Measurements from ENCODE around the gene TFF3.

The TFF3 gene

DNA sequence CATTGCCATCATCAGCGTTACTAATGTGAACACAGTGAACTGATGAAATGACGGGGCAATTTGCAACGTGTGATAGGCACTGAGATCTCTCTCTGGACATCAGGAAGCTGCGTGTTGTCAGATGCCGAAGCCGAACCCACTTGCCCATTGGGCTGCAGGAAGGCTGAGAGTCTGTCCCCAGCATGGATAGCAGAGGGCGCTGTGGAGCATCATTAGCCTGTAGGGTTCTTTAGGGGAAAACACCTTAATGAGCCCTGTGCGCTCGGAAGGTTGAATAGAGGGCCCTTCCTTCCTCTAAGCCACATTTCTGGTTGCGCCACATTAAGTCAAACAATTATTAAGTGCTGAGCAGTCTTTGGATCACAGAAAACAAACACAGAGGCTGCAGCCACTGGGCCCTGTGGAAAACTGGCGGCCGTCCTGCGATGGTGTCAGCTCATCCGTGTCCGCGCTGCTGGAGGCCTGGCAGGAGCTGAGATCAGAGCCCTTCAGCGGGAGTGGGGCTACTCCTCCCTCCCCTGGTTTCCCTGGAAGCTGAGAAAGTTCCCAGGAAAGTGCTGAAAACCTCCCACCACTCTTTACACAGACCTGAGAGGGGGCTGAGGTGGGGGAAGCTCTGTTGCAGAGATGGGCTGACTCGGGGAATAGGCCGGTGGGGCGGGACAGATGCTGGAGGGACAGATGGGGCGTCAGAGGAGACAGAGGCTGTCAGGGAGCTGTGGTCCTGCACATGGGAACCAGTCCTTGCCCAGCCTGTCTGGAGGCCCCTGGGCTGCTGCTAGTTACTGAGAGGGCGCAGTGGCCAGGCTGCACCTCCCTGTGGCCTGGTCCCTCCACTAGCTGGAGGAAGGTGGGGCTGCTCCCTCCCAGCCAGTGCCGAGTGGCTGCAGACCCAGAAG lies 22.9 kb upstream of the TFF3 start:
- TF ChIP-seq, protein P1, sequence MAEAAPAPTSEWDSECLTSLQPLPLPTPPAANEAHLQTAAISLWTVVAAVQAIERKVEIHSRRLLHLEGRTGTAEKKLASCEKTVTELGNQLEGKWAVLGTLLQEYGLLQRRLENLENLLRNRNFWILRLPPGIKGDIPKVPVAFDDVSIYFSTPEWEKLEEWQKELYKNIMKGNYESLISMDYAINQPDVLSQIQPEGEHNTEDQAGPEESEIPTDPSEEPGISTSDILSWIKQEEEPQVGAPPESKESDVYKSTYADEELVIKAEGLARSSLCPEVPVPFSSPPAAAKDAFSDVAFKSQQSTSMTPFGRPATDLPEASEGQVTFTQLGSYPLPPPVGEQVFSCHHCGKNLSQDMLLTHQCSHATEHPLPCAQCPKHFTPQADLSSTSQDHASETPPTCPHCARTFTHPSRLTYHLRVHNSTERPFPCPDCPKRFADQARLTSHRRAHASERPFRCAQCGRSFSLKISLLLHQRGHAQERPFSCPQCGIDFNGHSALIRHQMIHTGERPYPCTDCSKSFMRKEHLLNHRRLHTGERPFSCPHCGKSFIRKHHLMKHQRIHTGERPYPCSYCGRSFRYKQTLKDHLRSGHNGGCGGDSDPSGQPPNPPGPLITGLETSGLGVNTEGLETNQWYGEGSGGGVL (tag by site-specific recombination; IDR thresholded peaks at IDR 0.05) = peak; percentile 77
- TF ChIP-seq ZNF341 (tag by site-specific recombination; IDR thresholded peaks at IDR 0.05; ENCODE audit: low read depth) = 0 out of 2 replicates have a peak, but pooled peaks have one; percentile 12
- no peak for TF ChIP-seq ZNF629 (tag by site-specific recombination; IDR thresholded peaks at IDR 0.05)
- Histone ChIP-seq H3K9me3 (ENCODE audit: control insufficient read depth, insufficient read depth, low read depth, low read length) (no peaks in the 10 kb centered on the region), H3K4me3 (ENCODE audit: low read depth, low read length) (no peak overlapping the region), H3K4me1 (ENCODE audit: control insufficient read depth, insufficient read depth, low read length) (no peaks in the 10 kb centered on the region), H3K27ac (ENCODE audit: extremely low read depth, low read depth, low read length) (no peak overlapping the region), H3K36me3 (ENCODE audit: control insufficient read depth in 2 of 2, insufficient read depth in 1 of 2, low read length in 2 of 2) (no peaks in the 10 kb centered on the region)
- ChIA-PET POLR2A (interaction anchor here (0.5 kb wide), 1 partner anchor 384 kb away, joined by 3 read pairs; no protein-coding TSS in a partner anchor), CTCF (interaction anchor here (0.6 to 5.2 kb wide), 15 partner anchors 10 to 479 kb away, joined by 3 to 26 read pairs (median 4); no protein-coding TSS in a partner anchor)

DNA sequence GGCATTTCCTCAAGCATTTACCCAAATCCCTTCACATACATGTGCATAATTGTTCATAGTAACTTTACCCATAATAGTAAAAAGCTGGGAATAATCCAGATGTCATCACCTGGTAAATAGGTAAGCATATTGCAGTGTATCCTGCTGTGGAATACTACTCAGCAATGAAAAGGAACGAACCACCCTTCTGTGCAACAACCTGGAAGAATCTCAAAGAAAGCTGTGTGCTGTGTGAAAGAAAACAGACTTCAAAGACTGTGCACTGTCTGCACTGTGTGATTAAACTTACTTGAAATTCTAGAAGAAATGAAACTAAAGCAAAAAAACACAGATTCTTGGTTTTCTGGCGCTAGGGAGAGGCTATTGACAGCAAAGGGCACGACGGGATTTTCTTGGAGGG lies 22.1 kb upstream of the TFF3 start:
- POLR2A ChIA-PET = no interaction called here
- Histone ChIP-seq H3K4me1 (ENCODE audit: control insufficient read depth, insufficient read depth, low read length) (no peaks in the 10 kb centered on the region), H3K27ac (ENCODE audit: extremely low read depth, low read depth, low read length) (no peak overlapping the region), H3K36me3 (ENCODE audit: control insufficient read depth in 2 of 2, insufficient read depth in 1 of 2, low read length in 2 of 2) (no peaks in the 10 kb centered on the region), H3K4me3 (ENCODE audit: low read depth, low read length) (no peak overlapping the region), H3K9me3 (ENCODE audit: control insufficient read depth, insufficient read depth, low read depth, low read length) (no peaks in the 10 kb centered on the region)
- CTCF ChIA-PET = interaction anchor here (0.6 to 5.2 kb wide), 13 partner anchors 9 to 480 kb away, joined by 3 to 26 read pairs (median 4); no protein-coding TSS in a partner anchor
- TF ChIP-seq ZNF146 (tag by site-specific recombination; IDR thresholded peaks at IDR 0.05) (peak; percentile 94), ZNF341 (tag by site-specific recombination; IDR thresholded peaks at IDR 0.05; ENCODE audit: low read depth) (no peak)

DNA sequence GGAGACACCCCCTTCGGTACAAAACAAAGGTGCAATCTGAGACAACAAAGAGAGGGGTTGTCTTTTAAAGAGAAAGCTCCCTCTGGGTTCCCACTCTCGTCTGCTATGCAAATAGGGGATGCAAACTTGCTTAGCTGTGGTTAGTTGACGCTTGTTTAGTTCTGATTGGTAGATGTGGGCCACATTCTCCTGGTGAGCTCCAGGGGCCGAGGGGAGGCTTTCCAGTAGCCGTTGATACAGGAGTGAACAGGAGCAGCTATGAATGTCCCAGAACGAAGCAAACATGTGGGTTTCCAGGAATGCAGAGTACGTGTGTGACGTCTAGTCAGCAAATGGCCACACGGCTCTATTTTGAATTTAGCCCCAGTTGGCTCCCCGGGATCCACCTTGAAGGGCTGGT lies 20.8 kb upstream of the TFF3 start:
- no peak overlapping the region for H3K27ac ChIP-seq (ENCODE audit: extremely low read depth, low read depth, low read length)
- H3K36me3 ChIP-seq (ENCODE audit: control insufficient read depth in 2 of 2, insufficient read depth in 1 of 2, low read length in 2 of 2) = no peaks in the 10 kb centered on the region
- no peaks in the 10 kb centered on the region for H3K4me1 ChIP-seq (ENCODE audit: control insufficient read depth, insufficient read depth, low read length)
- no peak overlapping the region for H3K4me3 ChIP-seq (ENCODE audit: low read depth, low read length)
- ChIA-PET POLR2A (no interaction called here), CTCF (interaction anchor here (0.5 to 5.2 kb wide), 5 partner anchors 13 to 433 kb away, joined by 3 to 26 read pairs (median 4); no protein-coding TSS in a partner anchor)
- H3K9me3 ChIP-seq (ENCODE audit: control insufficient read depth, insufficient read depth, low read depth, low read length) = no peaks in the 10 kb centered on the region; the same call in 1 of the 2 replicates
- no peak for TF ChIP-seq ZNF354C (tag by site-specific recombination; IDR thresholded peaks at IDR 0.05; ENCODE audit: borderline replicate concordance, low read depth)
- TF ChIP-seq, protein P2, sequence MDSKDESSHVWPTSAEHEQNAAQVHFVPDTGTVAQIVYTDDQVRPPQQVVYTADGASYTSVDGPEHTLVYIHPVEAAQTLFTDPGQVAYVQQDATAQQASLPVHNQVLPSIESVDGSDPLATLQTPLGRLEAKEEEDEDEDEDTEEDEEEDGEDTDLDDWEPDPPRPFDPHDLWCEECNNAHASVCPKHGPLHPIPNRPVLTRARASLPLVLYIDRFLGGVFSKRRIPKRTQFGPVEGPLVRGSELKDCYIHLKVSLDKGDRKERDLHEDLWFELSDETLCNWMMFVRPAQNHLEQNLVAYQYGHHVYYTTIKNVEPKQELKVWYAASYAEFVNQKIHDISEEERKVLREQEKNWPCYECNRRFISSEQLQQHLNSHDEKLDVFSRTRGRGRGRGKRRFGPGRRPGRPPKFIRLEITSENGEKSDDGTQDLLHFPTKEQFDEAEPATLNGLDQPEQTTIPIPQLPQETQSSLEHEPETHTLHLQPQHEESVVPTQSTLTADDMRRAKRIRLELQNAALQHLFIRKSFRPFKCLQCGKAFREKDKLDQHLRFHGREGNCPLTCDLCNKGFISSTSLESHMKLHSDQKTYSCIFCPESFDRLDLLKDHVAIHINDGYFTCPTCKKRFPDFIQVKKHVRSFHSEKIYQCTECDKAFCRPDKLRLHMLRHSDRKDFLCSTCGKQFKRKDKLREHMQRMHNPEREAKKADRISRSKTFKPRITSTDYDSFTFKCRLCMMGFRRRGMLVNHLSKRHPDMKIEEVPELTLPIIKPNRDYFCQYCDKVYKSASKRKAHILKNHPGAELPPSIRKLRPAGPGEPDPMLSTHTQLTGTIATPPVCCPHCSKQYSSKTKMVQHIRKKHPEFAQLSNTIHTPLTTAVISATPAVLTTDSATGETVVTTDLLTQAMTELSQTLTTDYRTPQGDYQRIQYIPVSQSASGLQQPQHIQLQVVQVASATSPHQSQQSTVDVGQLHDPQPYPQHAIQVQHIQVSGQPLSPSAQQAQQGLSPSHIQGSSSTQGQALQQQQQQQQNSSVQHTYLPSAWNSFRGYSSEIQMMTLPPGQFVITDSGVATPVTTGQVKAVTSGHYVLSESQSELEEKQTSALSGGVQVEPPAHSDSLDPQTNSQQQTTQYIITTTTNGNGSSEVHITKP (tag by site-specific recombination; IDR thresholded peaks at IDR 0.05) = 0 out of 2 replicates have a peak, but pooled peaks have one; percentile 33

DNA sequence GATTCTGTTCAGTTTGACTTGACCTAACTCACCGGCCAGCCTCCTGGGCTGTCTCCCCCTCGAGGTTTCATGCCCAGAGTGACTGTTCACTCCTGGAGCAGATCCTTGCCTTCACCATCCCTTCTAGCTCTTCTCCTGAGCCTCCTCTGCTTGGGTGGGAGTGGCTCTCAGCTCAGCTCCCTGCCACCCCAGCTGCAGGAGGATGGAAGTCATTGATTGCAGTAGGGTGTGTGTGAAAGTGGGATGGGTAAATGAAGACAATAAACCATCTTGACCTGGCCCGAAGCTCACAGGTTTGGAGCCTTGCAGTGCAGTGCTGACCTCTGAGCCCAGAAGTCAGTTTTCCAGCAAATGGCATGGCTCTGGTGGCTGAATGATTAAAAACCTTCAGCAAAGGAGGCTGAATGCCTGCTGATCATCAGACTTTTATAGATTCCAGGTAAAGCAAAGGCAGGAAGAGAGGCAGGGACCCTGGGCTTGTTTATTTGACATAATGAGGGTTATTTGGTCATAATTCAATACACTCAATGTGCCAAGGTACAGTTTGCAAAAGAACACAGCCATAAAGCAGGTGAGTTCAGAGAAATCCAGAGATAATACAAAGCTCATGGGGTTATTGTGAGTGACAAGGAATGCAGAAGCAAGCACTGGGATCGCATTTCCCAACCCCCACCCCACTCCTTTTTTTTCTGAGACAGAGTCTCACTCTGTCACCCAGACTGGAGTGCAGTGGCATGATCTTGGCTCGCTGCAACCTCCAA lies 17.5 kb upstream of the TFF3 start:
- ChIA-PET CTCF (no interaction called here), POLR2A (no interaction called here)
- H3K27ac ChIP-seq (ENCODE audit: extremely low read depth, low read depth, low read length) = no peak overlapping the region
- H3K4me1 ChIP-seq (ENCODE audit: control insufficient read depth, insufficient read depth, low read length) = no peaks in the 10 kb centered on the region
- TF ChIP-seq ZFP41 (tag by site-specific recombination; IDR thresholded peaks at IDR 0.05; ENCODE audit: borderline replicate concordance) = no peak
- TF ChIP-seq, protein P3, sequence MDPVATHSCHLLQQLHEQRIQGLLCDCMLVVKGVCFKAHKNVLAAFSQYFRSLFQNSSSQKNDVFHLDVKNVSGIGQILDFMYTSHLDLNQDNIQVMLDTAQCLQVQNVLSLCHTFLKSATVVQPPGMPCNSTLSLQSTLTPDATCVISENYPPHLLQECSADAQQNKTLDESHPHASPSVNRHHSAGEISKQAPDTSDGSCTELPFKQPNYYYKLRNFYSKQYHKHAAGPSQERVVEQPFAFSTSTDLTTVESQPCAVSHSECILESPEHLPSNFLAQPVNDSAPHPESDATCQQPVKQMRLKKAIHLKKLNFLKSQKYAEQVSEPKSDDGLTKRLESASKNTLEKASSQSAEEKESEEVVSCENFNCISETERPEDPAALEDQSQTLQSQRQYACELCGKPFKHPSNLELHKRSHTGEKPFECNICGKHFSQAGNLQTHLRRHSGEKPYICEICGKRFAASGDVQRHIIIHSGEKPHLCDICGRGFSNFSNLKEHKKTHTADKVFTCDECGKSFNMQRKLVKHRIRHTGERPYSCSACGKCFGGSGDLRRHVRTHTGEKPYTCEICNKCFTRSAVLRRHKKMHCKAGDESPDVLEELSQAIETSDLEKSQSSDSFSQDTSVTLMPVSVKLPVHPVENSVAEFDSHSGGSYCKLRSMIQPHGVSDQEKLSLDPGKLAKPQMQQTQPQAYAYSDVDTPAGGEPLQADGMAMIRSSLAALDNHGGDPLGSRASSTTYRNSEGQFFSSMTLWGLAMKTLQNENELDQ (tag by site-specific recombination; IDR thresholded peaks at IDR 0.05; ENCODE audit: low read depth) = no peak
- TF ChIP-seq ZNF423 (tag by site-specific recombination; IDR thresholded peaks at IDR 0.05) = no peak
- TF ChIP-seq PRDM1 (tag by site-specific recombination; IDR thresholded peaks at IDR 0.05) = no peak
- no peak for TF ChIP-seq ZNF658 (tag by site-specific recombination; IDR thresholded peaks at IDR 0.05)
- no peak for TF ChIP-seq ZNF596 (tag by site-specific recombination; IDR thresholded peaks at IDR 0.05)
- TF ChIP-seq, protein P4, sequence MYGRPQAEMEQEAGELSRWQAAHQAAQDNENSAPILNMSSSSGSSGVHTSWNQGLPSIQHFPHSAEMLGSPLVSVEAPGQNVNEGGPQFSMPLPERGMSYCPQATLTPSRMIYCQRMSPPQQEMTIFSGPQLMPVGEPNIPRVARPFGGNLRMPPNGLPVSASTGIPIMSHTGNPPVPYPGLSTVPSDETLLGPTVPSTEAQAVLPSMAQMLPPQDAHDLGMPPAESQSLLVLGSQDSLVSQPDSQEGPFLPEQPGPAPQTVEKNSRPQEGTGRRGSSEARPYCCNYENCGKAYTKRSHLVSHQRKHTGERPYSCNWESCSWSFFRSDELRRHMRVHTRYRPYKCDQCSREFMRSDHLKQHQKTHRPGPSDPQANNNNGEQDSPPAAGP (tag by site-specific recombination; IDR thresholded peaks at IDR 0.05) = no peak
- TF ChIP-seq ZNF600 (tag by site-specific recombination; IDR thresholded peaks at IDR 0.05) = no peak
- no peak for TF ChIP-seq ZNF239 (tag by site-specific recombination; IDR thresholded peaks at IDR 0.05)
- H3K4me3 ChIP-seq (ENCODE audit: low read depth, low read length) = no peak overlapping the region
- H3K9me3 ChIP-seq (ENCODE audit: control insufficient read depth, insufficient read depth, low read depth, low read length) = no peaks in the 10 kb centered on the region; the same call in 1 of the 2 replicates
- H3K36me3 ChIP-seq (ENCODE audit: control insufficient read depth in 2 of 2, insufficient read depth in 1 of 2, low read length in 2 of 2) = no peaks in the 10 kb centered on the region
